ENCODE measurements around the gene ACP7. TPM values are rescaled to one million over a fixed set of nuclear protein-coding genes. Genes with fewer than 3 reads are reported as not detected.

Gene ACP7
- total and polyA plus RNA-seq, 8 donors, result not detected

GRCh38 chr19:39158646-39159260, 74.6 kb downstream of the ACP7 start:
- no peak for TF ChIP-seq POLR2A (IDR thresholded peaks at IDR 0.05)
- TF ChIP-seq, protein P1, sequence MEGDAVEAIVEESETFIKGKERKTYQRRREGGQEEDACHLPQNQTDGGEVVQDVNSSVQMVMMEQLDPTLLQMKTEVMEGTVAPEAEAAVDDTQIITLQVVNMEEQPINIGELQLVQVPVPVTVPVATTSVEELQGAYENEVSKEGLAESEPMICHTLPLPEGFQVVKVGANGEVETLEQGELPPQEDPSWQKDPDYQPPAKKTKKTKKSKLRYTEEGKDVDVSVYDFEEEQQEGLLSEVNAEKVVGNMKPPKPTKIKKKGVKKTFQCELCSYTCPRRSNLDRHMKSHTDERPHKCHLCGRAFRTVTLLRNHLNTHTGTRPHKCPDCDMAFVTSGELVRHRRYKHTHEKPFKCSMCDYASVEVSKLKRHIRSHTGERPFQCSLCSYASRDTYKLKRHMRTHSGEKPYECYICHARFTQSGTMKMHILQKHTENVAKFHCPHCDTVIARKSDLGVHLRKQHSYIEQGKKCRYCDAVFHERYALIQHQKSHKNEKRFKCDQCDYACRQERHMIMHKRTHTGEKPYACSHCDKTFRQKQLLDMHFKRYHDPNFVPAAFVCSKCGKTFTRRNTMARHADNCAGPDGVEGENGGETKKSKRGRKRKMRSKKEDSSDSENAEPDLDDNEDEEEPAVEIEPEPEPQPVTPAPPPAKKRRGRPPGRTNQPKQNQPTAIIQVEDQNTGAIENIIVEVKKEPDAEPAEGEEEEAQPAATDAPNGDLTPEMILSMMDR (IDR thresholded peaks at IDR 0.05), result no peak
- TF ChIP-seq EP300 (IDR thresholded peaks at IDR 0.05), result no peak
- TF ChIP-seq POLR2AphosphoS5 (IDR thresholded peaks at IDR 0.05), result no peak
- Histone ChIP-seq H3K9me3 (no peaks in the 10 kb centered on the region), H3K4me1 (peaks cover 68 to 97% (median 91%) of the 10 kb centered on the region in 4 donors), H3K4me3 (no peak overlapping the region), H3K36me3 (no peaks in the 10 kb centered on the region), H3K27ac (no peak overlapping the region), H3K27me3 (no peaks in the 10 kb centered on the region)
- intact Hi-C loops (cut with DNase I; ENCODE audit: low total_unique reads), result no loop called here
- no peak for DNase-seq
- 78 to 84% (median 81%) methylated on average over 12 of the region's 12 CpGs for WGBS, 5 donors

GRCh38 chr19:39160523-39160861, 76.3 kb downstream of the ACP7 start:
- WGBS, 5 donors, result 24 to 30% (median 25%) methylated on average over 6 to 8 of the region's 8 CpGs
- H3K9me3 ChIP-seq, result no peaks in the 10 kb centered on the region
- intact Hi-C loops (cut with DNase I; ENCODE audit: low total_unique reads), result no loop called here
- no peaks in the 10 kb centered on the region for H3K36me3 ChIP-seq
- peaks cover 53 to 90% (median 74%) of the 10 kb centered on the region in 4 donors for H3K4me1 ChIP-seq
- H3K4me3 ChIP-seq, result no peak overlapping the region
- H3K27me3 ChIP-seq, result no peaks in the 10 kb centered on the region
- TF ChIP-seq POLR2A (IDR thresholded peaks at IDR 0.05), result no peak
- peak overlapping the region in 3 of 5 donors; percentile 41 to 63 (median 42) for H3K27ac ChIP-seq
- DNase-seq, result peak; percentile 69 to 76

Other genes starting within 250 kb of the ACP7 start
- 100 to 1,000 TPM; 148 to 242 (median 169) TPM for gene HNRNPL, start 234.4 kb upstream of the ACP7 start, total RNA-seq
- gene HNRNPL, start 234.4 kb upstream of the ACP7 start, polyA plus RNA-seq, result 100 to 1,000 TPM; 111 to 151 (median 114) TPM
- 1 to 10 TPM in 4 of 5 donors, not detected in 1; 1.8 to 9.2 (median 3.4) TPM for gene RINL, start 206.1 kb upstream of the ACP7 start, total RNA-seq
- 10 to 100 TPM in 1 of 3 donors, 1 to 10 TPM in 2; 6.9 to 10.0 (median 9.3) TPM for gene RINL, start 206.1 kb upstream of the ACP7 start, polyA plus RNA-seq
- gene SIRT2, start 184.8 kb upstream of the ACP7 start, total RNA-seq, result 100 to 1,000 TPM in 1 of 5 donors, 10 to 100 TPM in 4; 21.1 to 764 (median 32.9) TPM
- gene SIRT2, start 184.8 kb upstream of the ACP7 start, polyA plus RNA-seq, result 10 to 100 TPM; 31.6 to 46.6 (median 35.7) TPM
- gene NFKBIB, start 184.4 kb upstream of the ACP7 start, total RNA-seq, result 10 to 100 TPM in 2 of 5 donors, 1 to 10 TPM in 2, not detected in 1; 5.4 to 93.3 (median 15.4) TPM
- 10 to 100 TPM; 29.6 to 46.3 (median 44.0) TPM for gene NFKBIB, start 184.4 kb upstream of the ACP7 start, polyA plus RNA-seq
- gene CCER2, start 172.2 kb upstream of the ACP7 start, total RNA-seq, result 1 to 10 TPM in 1 of 5 donors, not detected in 4; 3.9 TPM
- 1 to 10 TPM in 2 of 3 donors, under 1 TPM in 1; 0.68 to 1.2 (median 1.1) TPM for gene CCER2, start 172.2 kb upstream of the ACP7 start, polyA plus RNA-seq
- gene SARS2, start 153.6 kb upstream of the ACP7 start, total RNA-seq, result 10 to 100 TPM in 2 of 5 donors, 1 to 10 TPM in 2, not detected in 1; 4.9 to 59.4 (median 18.2) TPM
- 10 to 100 TPM; 24.1 to 37.8 (median 31.4) TPM for gene SARS2, start 153.6 kb upstream of the ACP7 start, polyA plus RNA-seq
- 10 to 100 TPM in 3 of 5 donors, 1 to 10 TPM in 2; 3.8 to 47.5 (median 16.1) TPM for gene MRPS12, start 153.4 kb upstream of the ACP7 start, total RNA-seq
- gene MRPS12, start 153.4 kb upstream of the ACP7 start, polyA plus RNA-seq, result 10 to 100 TPM; 44.2 to 73.1 (median 55.3) TPM
- 10 to 100 TPM in 1 of 5 donors, 1 to 10 TPM in 3, not detected in 1; 1.8 to 19.1 (median 6.3) TPM for gene FBXO17, start 108.6 kb upstream of the ACP7 start, total RNA-seq
- gene FBXO17, start 108.6 kb upstream of the ACP7 start, polyA plus RNA-seq, result 1 to 10 TPM; 4.7 to 7.9 (median 6.6) TPM
- gene FBXO27, start 51.8 kb upstream of the ACP7 start, total RNA-seq, result 1 to 10 TPM in 3 of 5 donors, under 1 TPM in 1, not detected in 1; 0.89 to 5.5 (median 3.3) TPM
- 1 to 10 TPM; 2.3 to 7.1 (median 3.2) TPM for gene FBXO27, start 51.8 kb upstream of the ACP7 start, polyA plus RNA-seq
- 10 to 100 TPM in 3 of 5 donors, 1 to 10 TPM in 2; 4.2 to 80.4 (median 35.6) TPM for gene PAK4, start 41.4 kb downstream of the ACP7 start, total RNA-seq
- gene PAK4, start 41.4 kb downstream of the ACP7 start, polyA plus RNA-seq, result 10 to 100 TPM; 20.8 to 24.5 (median 24.3) TPM
- gene NCCRP1, start 112.6 kb downstream of the ACP7 start, total RNA-seq, result not detected
- 10 to 100 TPM in 1 of 3 donors, under 1 TPM in 1, not detected in 1; 0.37 to 40.6 TPM for gene NCCRP1, start 112.6 kb downstream of the ACP7 start, polyA plus RNA-seq
- gene SYCN, start 119.9 kb downstream of the ACP7 start, total RNA-seq, result not detected
- gene SYCN, start 119.9 kb downstream of the ACP7 start, polyA plus RNA-seq, result 1 to 10 TPM in 1 of 3 donors, under 1 TPM in 1, not detected in 1; 0.65 to 1.9 TPM
- gene IFNL3, start 160.6 kb downstream of the ACP7 start, total RNA-seq, result not detected
- not detected for gene IFNL3, start 160.6 kb downstream of the ACP7 start, polyA plus RNA-seq
- not detected for gene IFNL4, start 164.5 kb downstream of the ACP7 start, total RNA-seq
- gene IFNL4, start 164.5 kb downstream of the ACP7 start, polyA plus RNA-seq, result not detected
- gene IFNL2, start 184.0 kb downstream of the ACP7 start, total RNA-seq, result not detected
- gene IFNL2, start 184.0 kb downstream of the ACP7 start, polyA plus RNA-seq, result not detected
- gene IFNL1, start 212.0 kb downstream of the ACP7 start, total RNA-seq, result not detected
- not detected for gene IFNL1, start 212.0 kb downstream of the ACP7 start, polyA plus RNA-seq
- gene LRFN1, start 236.5 kb downstream of the ACP7 start, total RNA-seq, result 1 to 10 TPM in 1 of 5 donors, under 1 TPM in 3, not detected in 1; 0.18 to 2.3 (median 0.29) TPM
- 1 to 10 TPM in 1 of 3 donors, under 1 TPM in 2; 0.31 to 1.2 (median 0.80) TPM for gene LRFN1, start 236.5 kb downstream of the ACP7 start, polyA plus RNA-seq